Caco-2 (cell line): Measurements from ENCODE around the gene BATF2. TPM values are rescaled to one million over a fixed set of nuclear protein-coding genes. Genes with fewer than 3 reads are reported as not detected.

Experiments used
- BruUV-seq: library from RNA; stranded (reverse); fragments of 400-500 nt; replicated peaks from 2 replicates; lab custom pipeline; 2021; lab: Mats Ljungman, UMichigan
- CTCF ChIA-PET: fragments of 300-600 bp; sonication (Branson Sonifier 250); formaldehyde crosslinking; loops from one replicate; lab custom pipeline; 2022; ENCODE audit warnings: antibody characterized with exemption; lab: Charles Lee
- POLR2A ChIA-PET: fragments of 300-600 bp; sonication (Branson Sonifier 250); formaldehyde crosslinking; loops from one replicate; lab custom pipeline; 2022; ENCODE audit warnings: antibody characterized with exemption; lab: Charles Lee
- DNase-seq, 2 experiments: peaks; one replicate each; pipeline versions ENCODE4 v3.0.0 to v3.0.0-alpha.2; 2020 to 2022
- H3K27me3 ChIP-seq: replicated peaks from 2 replicates; pipeline ENCODE4 v1.6.0; 2011; ENCODE audit warnings: low read length; ENCODE audit not compliant: control insufficient read depth, insufficient read depth
- H3K36me3 ChIP-seq: 2 replicates; pipeline ENCODE4 v1.5.1; 2011; ENCODE audit warnings: low read length; ENCODE audit not compliant: control insufficient read depth, insufficient read depth
- H3K4me1 ChIP-seq: fragments of 250-450 bp; sonication (Bioruptor Pico); 2 replicates; pipeline ENCODE4 v1.5.1; 2020; ENCODE audit warnings: mild to moderate bottlenecking
- H3K4me3 ChIP-seq: 2 replicates; pipeline ENCODE4 v1.5.1; 2011; ENCODE audit warnings: low read depth, mild to moderate bottlenecking, control low read depth, low read length
- H3K9me3 ChIP-seq: fragments of 250-450 bp; sonication (Bioruptor Pico); 2 replicates; pipeline ENCODE4 v1.5.1; 2020; ENCODE audit warnings: mild to moderate bottlenecking, moderate library complexity
- H3K27ac Mint-ChIP-seq: one replicate; pipeline ENCODE4 v1.8.0; 2022; ENCODE audit warnings: mixed read lengths; ENCODE audit not compliant: unreplicated experiment
- H3K27me3 Mint-ChIP-seq: one replicate; pipeline ENCODE4 v1.8.0; 2022; ENCODE audit warnings: mixed read lengths; ENCODE audit not compliant: insufficient read depth, unreplicated experiment
- H3K36me3 Mint-ChIP-seq: one replicate; pipeline ENCODE4 v1.8.0; 2022; ENCODE audit warnings: mild to moderate bottlenecking, mixed read lengths; ENCODE audit not compliant: insufficient read depth, unreplicated experiment
- H3K4me1 Mint-ChIP-seq: one replicate; pipeline ENCODE4 v1.8.0; 2022; ENCODE audit warnings: low read depth, mixed read lengths; ENCODE audit not compliant: unreplicated experiment
- H3K4me3 Mint-ChIP-seq: one replicate; pipeline ENCODE4 v1.8.0; 2022; ENCODE audit warnings: mild to moderate bottlenecking, moderate library complexity, mixed read lengths; ENCODE audit not compliant: unreplicated experiment
- H3K9me3 Mint-ChIP-seq: one replicate; pipeline ENCODE4 v1.8.0; 2022; ENCODE audit warnings: mixed read lengths; ENCODE audit not compliant: unreplicated experiment
- CTCF ChIP-seq, 2 experiments: fragments of 200-600 bp in 1 of 2; IDR thresholded peaks; 1 replicate in 1 of 2; 2 replicates in 1 of 2; pipeline versions ENCODE4 v1.5.1 to v1.8.0; 2011 to 2022; ENCODE audit warnings: antibody characterized with exemption in 1 of 2, control low read depth in 1 of 2, inconsistent platforms in 1 of 2, low read depth in 1 of 2, low read length in 1 of 2, mild to moderate bottlenecking in 1 of 2, moderate library complexity in 1 of 2; ENCODE audit not compliant: insufficient read depth in 1 of 2, severe bottlenecking in 1 of 2, unreplicated experiment in 1 of 2
- intact Hi-C: fragments of 100-400 bp; cut with micrococcal nuclease; formaldehyde crosslinking; loops from one replicate; pipeline ENCODE4 v1.10.0; 2022; ENCODE audit not compliant: unreplicated experiment
- total RNA-seq: library from RNA; stranded (reverse); gene quantifications from 2 replicates; pipeline ENCODE4 v1.2.3, GENCODE V29; 2022

Gene BATF2
- total RNA-seq, 1 experiment from 2014 or later, result 0.79 TPM

- Mint-ChIP-seq H3K27ac (no peak overlapping the region), H3K36me3 (peaks cover 16% of the 10 kb centered on the region), H3K9me3 (no peaks in the 10 kb centered on the region), H3K4me1 (peaks cover 11% of the 10 kb centered on the region), H3K27me3 (no peaks in the 10 kb centered on the region), H3K4me3 (no peak overlapping the region)
- no peak for DNase-seq
- ChIA-PET CTCF (interaction anchor here (0.7 kb wide), 1 partner anchor 197 kb away, joined by 4 read pairs; no protein-coding TSS in a partner anchor), POLR2A (no interaction called here)
- intact Hi-C loops, result no loop called here
- peaks cover 4% of the 10 kb centered on the region; the same call in 1 of the 2 replicates for H3K36me3 ChIP-seq
- H3K4me3 ChIP-seq, result no peak overlapping the region
- H3K9me3 ChIP-seq, result no peaks in the 10 kb centered on the region
- no peaks in the 10 kb centered on the region for H3K4me1 ChIP-seq
- no peak for TF ChIP-seq CTCF (IDR thresholded peaks at IDR 0.05; ENCODE audit: insufficient read depth in 1 of 2, low read depth in 1 of 2, low read length in 1 of 2, severe bottlenecking in 1 of 2, unreplicated experiment in 1 of 2)
- no TSS peak for BruUV-seq
- H3K27me3 ChIP-seq, result no peaks in the 10 kb centered on the region
These were observed 24.2 kb upstream of the BATF2 start for GRCh38 chr11:65021003-65021402.

- no peak overlapping the region for H3K4me3 Mint-ChIP-seq
- Histone ChIP-seq H3K4me3 (no peak overlapping the region), H3K27me3 (no peaks in the 10 kb centered on the region), H3K36me3 (peaks cover 4% of the 10 kb centered on the region; the same call in 1 of the 2 replicates), H3K4me1 (peaks cover 7% of the 10 kb centered on the region), H3K9me3 (no peaks in the 10 kb centered on the region)
- H3K27me3 Mint-ChIP-seq, result no peaks in the 10 kb centered on the region
- TF ChIP-seq CTCF (IDR thresholded peaks at IDR 0.05; ENCODE audit: insufficient read depth in 1 of 2, low read depth in 1 of 2, low read length in 1 of 2, severe bottlenecking in 1 of 2, unreplicated experiment in 1 of 2), result no peak
- ChIA-PET CTCF (no interaction called here), POLR2A (no interaction called here)
- DNase-seq, result no peak
- H3K9me3 Mint-ChIP-seq, result no peaks in the 10 kb centered on the region
- H3K4me1 Mint-ChIP-seq, result peaks cover 12% of the 10 kb centered on the region
- no peak overlapping the region for H3K27ac Mint-ChIP-seq
- no TSS peak for BruUV-seq
- peaks cover 16% of the 10 kb centered on the region for H3K36me3 Mint-ChIP-seq
- intact Hi-C loops, result no loop called here
These were observed 23.1 kb upstream of the BATF2 start for GRCh38 chr11:65019824-65020223.

GRCh38 chr11:65017937-65018336, 21.2 kb upstream of the BATF2 start:
- DNase-seq, result no peak
- POLR2A ChIA-PET, result no interaction called here
- intact Hi-C loops, result no loop called here
- no peaks in the 10 kb centered on the region for H3K27me3 ChIP-seq
- TF ChIP-seq CTCF (IDR thresholded peaks at IDR 0.05; ENCODE audit: insufficient read depth in 1 of 2, low read depth in 1 of 2, low read length in 1 of 2, severe bottlenecking in 1 of 2, unreplicated experiment in 1 of 2), result no peak
- peaks cover 12% of the 10 kb centered on the region for H3K4me1 ChIP-seq
- no peaks in the 10 kb centered on the region for H3K27me3 Mint-ChIP-seq
- H3K36me3 ChIP-seq, result peaks cover 4% of the 10 kb centered on the region; the same call in 1 of the 2 replicates
- no peaks in the 10 kb centered on the region for H3K9me3 ChIP-seq
- CTCF ChIA-PET, result no interaction called here
- no peak overlapping the region for H3K27ac Mint-ChIP-seq
- H3K4me1 Mint-ChIP-seq, result peaks cover 17% of the 10 kb centered on the region
- no peak overlapping the region for H3K4me3 ChIP-seq
- no peaks in the 10 kb centered on the region for H3K9me3 Mint-ChIP-seq
- peaks cover 29% of the 10 kb centered on the region for H3K36me3 Mint-ChIP-seq
- BruUV-seq, result no TSS peak
- no peak overlapping the region for H3K4me3 Mint-ChIP-seq
